Measurements from ENCODE around the gene PRLH.

DNA sequence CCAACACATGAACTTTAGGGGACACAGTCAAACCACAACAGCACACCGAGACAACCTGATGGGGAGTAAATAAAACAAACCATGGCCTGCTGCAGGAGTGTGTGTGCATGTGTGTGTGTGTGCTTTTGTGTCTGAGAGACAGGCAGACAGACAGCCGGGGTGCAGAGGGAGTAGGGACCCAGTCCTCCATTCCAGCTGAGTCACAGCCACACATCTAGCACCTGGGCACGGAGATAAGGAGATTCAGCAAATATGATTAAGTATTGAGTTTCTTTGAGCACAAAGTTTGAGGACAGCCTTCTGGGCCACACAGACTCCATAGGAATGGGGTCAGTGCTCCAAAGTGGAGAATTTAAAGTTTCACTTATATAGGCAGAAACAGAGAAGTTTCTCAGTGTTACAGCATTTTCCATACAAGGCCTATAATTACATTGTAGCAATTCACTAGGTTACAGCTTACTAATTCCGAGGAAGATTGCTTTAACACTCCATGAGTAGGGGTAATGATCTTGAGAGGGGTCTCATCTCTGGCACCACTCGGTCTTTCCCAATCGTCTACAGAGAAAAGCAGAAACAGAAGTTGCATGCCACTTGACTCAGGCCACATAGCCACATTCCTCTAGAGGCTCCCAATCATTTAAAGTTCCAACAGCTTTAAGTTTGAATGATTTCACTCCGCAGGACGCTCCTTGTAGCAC is 30.8 kb upstream of the PRLH start:
- TF ChIP-seq, protein P1, sequence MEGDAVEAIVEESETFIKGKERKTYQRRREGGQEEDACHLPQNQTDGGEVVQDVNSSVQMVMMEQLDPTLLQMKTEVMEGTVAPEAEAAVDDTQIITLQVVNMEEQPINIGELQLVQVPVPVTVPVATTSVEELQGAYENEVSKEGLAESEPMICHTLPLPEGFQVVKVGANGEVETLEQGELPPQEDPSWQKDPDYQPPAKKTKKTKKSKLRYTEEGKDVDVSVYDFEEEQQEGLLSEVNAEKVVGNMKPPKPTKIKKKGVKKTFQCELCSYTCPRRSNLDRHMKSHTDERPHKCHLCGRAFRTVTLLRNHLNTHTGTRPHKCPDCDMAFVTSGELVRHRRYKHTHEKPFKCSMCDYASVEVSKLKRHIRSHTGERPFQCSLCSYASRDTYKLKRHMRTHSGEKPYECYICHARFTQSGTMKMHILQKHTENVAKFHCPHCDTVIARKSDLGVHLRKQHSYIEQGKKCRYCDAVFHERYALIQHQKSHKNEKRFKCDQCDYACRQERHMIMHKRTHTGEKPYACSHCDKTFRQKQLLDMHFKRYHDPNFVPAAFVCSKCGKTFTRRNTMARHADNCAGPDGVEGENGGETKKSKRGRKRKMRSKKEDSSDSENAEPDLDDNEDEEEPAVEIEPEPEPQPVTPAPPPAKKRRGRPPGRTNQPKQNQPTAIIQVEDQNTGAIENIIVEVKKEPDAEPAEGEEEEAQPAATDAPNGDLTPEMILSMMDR (conservative IDR thresholded peaks at IDR 0.05; ENCODE audit: low read depth, low read length) = no peak
- TF ChIP-seq EZH2 (IDR thresholded peaks at IDR 0.05; ENCODE audit: borderline replicate concordance, low read depth, low read length, poor library complexity, severe bottlenecking) = no peak
